ENCODE data around the gene ANKRD12. TPM values are rescaled to one million over a fixed set of nuclear protein-coding genes. Genes with fewer than 3 reads are reported as not detected.

The ANKRD12 gene
- total RNA-seq, 1 experiment from 2014 or later: 43.4 TPM

DNA sequence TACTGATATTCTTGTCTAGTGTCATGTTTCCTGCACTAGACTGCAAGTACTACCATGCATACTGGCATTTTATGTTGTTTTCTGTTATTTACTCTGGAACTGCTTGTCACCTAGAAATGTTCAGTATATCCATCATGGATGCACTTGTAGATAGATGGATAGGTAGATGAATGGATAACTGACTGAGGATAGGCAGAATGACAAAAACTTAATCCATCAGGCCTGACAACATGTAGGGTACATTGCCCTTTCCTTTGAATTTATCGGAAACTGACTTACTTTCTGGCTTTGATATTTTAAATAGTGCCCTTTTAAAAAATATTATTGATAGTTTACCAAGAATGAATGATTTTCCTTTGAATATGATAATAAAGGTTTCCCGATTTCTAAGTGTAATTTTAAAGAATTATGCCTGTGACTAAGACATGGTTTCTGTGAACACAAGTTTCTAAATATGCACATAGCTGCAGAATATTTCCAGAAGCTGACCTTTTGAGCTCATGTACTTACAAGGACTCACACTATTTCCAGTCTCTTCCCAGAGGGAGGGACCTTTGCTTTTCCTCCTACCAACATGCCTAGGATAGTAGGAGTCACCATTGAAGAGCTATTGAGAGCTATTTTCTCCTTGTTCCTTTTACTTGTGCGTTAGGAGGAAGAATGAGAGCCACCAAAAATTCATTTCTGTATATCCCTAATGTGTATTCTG is 81.3 kb downstream of the ANKRD12 start:
- Mint-ChIP-seq H3K36me3 (peaks cover 20% of the 10 kb centered on the region), H3K4me3 (no peak overlapping the region), H3K27ac (no peak overlapping the region), H3K4me1 (no peaks in the 10 kb centered on the region), H3K27me3 (ENCODE audit: low read depth) (no peaks in the 10 kb centered on the region), H3K9me3 (no peaks in the 10 kb centered on the region)
- POLR2A ChIA-PET: interaction anchor here (0.8 kb wide), 1 partner anchor 333 kb away, joined by 3 read pairs; no protein-coding TSS in a partner anchor
- ATAC-seq: no peak
- CTCF ChIA-PET: no interaction called here
- no peak for DNase-seq (ENCODE audit: low spot score)
- TF ChIP-seq, protein P1, sequence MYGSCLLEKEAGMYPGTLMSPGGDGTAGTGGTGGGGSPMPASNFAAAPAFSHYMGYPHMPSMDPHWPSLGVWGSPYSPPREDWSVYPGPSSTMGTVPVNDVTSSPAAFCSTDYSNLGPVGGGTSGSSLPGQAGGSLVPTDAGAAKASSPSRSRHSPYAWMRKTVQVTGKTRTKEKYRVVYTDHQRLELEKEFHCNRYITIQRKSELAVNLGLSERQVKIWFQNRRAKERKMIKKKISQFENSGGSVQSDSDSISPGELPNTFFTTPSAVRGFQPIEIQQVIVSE (CRISPR knock-in tag; IDR thresholded peaks at IDR 0.05; ENCODE audit: borderline replicate concordance): no peak
- TF ChIP-seq ATF1 (CRISPR knock-in tag; IDR thresholded peaks at IDR 0.05): no peak
- no peak for TF ChIP-seq ZBTB21 (CRISPR knock-in tag; IDR thresholded peaks at IDR 0.05; ENCODE audit: borderline replicate concordance)
- no peak for TF ChIP-seq TEAD1 (CRISPR knock-in tag; IDR thresholded peaks at IDR 0.05)
- TF ChIP-seq, protein P2, sequence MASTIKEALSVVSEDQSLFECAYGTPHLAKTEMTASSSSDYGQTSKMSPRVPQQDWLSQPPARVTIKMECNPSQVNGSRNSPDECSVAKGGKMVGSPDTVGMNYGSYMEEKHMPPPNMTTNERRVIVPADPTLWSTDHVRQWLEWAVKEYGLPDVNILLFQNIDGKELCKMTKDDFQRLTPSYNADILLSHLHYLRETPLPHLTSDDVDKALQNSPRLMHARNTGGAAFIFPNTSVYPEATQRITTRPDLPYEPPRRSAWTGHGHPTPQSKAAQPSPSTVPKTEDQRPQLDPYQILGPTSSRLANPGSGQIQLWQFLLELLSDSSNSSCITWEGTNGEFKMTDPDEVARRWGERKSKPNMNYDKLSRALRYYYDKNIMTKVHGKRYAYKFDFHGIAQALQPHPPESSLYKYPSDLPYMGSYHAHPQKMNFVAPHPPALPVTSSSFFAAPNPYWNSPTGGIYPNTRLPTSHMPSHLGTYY (CRISPR knock-in tag; IDR thresholded peaks at IDR 0.05): no peak
- TF ChIP-seq, protein P3, sequence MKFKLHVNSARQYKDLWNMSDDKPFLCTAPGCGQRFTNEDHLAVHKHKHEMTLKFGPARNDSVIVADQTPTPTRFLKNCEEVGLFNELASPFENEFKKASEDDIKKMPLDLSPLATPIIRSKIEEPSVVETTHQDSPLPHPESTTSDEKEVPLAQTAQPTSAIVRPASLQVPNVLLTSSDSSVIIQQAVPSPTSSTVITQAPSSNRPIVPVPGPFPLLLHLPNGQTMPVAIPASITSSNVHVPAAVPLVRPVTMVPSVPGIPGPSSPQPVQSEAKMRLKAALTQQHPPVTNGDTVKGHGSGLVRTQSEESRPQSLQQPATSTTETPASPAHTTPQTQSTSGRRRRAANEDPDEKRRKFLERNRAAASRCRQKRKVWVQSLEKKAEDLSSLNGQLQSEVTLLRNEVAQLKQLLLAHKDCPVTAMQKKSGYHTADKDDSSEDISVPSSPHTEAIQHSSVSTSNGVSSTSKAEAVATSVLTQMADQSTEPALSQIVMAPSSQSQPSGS (CRISPR knock-in tag; IDR thresholded peaks at IDR 0.05; ENCODE audit: borderline replicate concordance, low read depth): no peak
- TF ChIP-seq, protein P4, sequence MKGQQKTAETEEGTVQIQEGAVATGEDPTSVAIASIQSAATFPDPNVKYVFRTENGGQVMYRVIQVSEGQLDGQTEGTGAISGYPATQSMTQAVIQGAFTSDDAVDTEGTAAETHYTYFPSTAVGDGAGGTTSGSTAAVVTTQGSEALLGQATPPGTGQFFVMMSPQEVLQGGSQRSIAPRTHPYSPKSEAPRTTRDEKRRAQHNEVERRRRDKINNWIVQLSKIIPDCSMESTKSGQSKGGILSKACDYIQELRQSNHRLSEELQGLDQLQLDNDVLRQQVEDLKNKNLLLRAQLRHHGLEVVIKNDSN (CRISPR knock-in tag; IDR thresholded peaks at IDR 0.05): no peak
- TF ChIP-seq ZNF317 (CRISPR knock-in tag; IDR thresholded peaks at IDR 0.05; ENCODE audit: borderline replicate concordance, low read depth): no peak
- TF ChIP-seq, protein P5, sequence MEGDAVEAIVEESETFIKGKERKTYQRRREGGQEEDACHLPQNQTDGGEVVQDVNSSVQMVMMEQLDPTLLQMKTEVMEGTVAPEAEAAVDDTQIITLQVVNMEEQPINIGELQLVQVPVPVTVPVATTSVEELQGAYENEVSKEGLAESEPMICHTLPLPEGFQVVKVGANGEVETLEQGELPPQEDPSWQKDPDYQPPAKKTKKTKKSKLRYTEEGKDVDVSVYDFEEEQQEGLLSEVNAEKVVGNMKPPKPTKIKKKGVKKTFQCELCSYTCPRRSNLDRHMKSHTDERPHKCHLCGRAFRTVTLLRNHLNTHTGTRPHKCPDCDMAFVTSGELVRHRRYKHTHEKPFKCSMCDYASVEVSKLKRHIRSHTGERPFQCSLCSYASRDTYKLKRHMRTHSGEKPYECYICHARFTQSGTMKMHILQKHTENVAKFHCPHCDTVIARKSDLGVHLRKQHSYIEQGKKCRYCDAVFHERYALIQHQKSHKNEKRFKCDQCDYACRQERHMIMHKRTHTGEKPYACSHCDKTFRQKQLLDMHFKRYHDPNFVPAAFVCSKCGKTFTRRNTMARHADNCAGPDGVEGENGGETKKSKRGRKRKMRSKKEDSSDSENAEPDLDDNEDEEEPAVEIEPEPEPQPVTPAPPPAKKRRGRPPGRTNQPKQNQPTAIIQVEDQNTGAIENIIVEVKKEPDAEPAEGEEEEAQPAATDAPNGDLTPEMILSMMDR (IDR thresholded peaks at IDR 0.05): no peak
- TF ChIP-seq, protein P6, sequence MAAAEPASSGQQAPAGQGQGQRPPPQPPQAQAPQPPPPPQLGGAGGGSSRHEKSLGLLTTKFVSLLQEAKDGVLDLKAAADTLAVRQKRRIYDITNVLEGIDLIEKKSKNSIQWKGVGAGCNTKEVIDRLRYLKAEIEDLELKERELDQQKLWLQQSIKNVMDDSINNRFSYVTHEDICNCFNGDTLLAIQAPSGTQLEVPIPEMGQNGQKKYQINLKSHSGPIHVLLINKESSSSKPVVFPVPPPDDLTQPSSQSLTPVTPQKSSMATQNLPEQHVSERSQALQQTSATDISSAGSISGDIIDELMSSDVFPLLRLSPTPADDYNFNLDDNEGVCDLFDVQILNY (CRISPR knock-in tag; IDR thresholded peaks at IDR 0.05): no peak
- no peak for TF ChIP-seq ZNF219 (CRISPR knock-in tag; IDR thresholded peaks at IDR 0.05; ENCODE audit: borderline replicate concordance)
- TF ChIP-seq, protein P7, sequence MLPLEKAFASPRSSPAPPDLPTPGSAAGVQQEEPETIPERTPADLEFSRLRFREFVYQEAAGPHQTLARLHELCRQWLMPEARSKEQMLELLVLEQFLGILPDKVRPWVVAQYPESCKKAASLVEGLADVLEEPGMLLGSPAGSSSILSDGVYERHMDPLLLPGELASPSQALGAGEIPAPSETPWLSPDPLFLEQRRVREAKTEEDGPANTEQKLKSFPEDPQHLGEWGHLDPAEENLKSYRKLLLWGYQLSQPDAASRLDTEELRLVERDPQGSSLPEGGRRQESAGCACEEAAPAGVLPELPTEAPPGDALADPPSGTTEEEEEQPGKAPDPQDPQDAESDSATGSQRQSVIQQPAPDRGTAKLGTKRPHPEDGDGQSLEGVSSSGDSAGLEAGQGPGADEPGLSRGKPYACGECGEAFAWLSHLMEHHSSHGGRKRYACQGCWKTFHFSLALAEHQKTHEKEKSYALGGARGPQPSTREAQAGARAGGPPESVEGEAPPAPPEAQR (CRISPR knock-in tag; IDR thresholded peaks at IDR 0.05): no peak
- no peak for TF ChIP-seq GABPB1 (CRISPR knock-in tag; IDR thresholded peaks at IDR 0.05)
- no peak for TF ChIP-seq ESRRA (CRISPR knock-in tag; IDR thresholded peaks at IDR 0.05; ENCODE audit: borderline replicate concordance)
- TF ChIP-seq, protein P8, sequence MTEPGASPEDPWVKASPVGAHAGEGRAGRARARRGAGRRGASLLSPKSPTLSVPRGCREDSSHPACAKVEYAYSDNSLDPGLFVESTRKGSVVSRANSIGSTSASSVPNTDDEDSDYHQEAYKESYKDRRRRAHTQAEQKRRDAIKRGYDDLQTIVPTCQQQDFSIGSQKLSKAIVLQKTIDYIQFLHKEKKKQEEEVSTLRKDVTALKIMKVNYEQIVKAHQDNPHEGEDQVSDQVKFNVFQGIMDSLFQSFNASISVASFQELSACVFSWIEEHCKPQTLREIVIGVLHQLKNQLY (CRISPR knock-in tag; IDR thresholded peaks at IDR 0.05): no peak
- TF ChIP-seq EMX1 (CRISPR knock-in tag; IDR thresholded peaks at IDR 0.05): no peak
- TF ChIP-seq FOXP1 (CRISPR knock-in tag; IDR thresholded peaks at IDR 0.05; ENCODE audit: borderline replicate concordance): no peak
- TF ChIP-seq, protein P9, sequence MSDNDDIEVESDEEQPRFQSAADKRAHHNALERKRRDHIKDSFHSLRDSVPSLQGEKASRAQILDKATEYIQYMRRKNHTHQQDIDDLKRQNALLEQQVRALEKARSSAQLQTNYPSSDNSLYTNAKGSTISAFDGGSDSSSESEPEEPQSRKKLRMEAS (CRISPR knock-in tag; IDR thresholded peaks at IDR 0.05): no peak
- TF ChIP-seq, protein P10, sequence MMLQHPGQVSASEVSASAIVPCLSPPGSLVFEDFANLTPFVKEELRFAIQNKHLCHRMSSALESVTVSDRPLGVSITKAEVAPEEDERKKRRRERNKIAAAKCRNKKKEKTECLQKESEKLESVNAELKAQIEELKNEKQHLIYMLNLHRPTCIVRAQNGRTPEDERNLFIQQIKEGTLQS (CRISPR knock-in tag; conservative IDR thresholded peaks at IDR 0.05): no peak
